Measurements from ENCODE around the gene RSPH10B2.

- TF ChIP-seq CTCF (conservative IDR thresholded peaks at IDR 0.05; ENCODE audit: low read length) (no peak), EZH2phosphoT487 (IDR thresholded peaks at IDR 0.05; ENCODE audit: borderline replicate concordance, low read depth, low read length) (no peak)
These were observed 44.1 kb upstream of the RSPH10B2 start for GRCh38 chr7:6709808-6710207.
